Gastroesophageal sphincter (tissue), 4 donors: ENCODE measurements around the gene OR2J1. TPM values are rescaled to one million over a fixed set of nuclear protein-coding genes. Genes with fewer than 3 reads are reported as not detected.
"Not testable (repeated sequence)": the region's sequence is repeated elsewhere in the genome, so short reads cannot be mapped to it uniquely, and the experiment has no call there.

Experiments
- ATAC-seq: fragments of 150-250 bp; one replicate; pipeline ENCODE4 v1.9.1; 2016; ENCODE audit warnings: mild to moderate bottlenecking, moderate library complexity
- H3K27ac ChIP-seq, 4 donors: fragments of 200-600 bp; sonication (generic) in 3 of 4; 1 replicate in 3 of 4; 2 replicates in 1 of 4; pipeline ENCODE4 v1.5.1; 2016 to 2019
- H3K27me3 ChIP-seq: fragments of 200-600 bp; sonication (generic); one replicate; pipeline ENCODE4 v1.5.1; 2019
- H3K36me3 ChIP-seq, 2 donors: fragments of 200-600 bp; sonication (generic); one replicate each; pipeline ENCODE4 v1.5.1; 2019; ENCODE audit warnings: control low read depth in 1 of 2
- H3K4me1 ChIP-seq, 3 donors: fragments of 200-600 bp; sonication (generic); 1 replicate in 2 of 3; 2 replicates in 1 of 3; pipeline ENCODE4 v1.5.1; 2016 to 2019; ENCODE audit warnings: control low read depth in 2 of 3
- H3K4me3 ChIP-seq, 2 donors: fragments of 200-600 bp; sonication (generic); one replicate each; pipeline ENCODE4 v1.5.1; 2019; ENCODE audit warnings: mild to moderate bottlenecking in 1 of 2, moderate library complexity in 1 of 2
- H3K9me3 ChIP-seq, 3 donors: fragments of 200-600 bp; sonication (generic); one replicate each; pipeline ENCODE4 v1.5.1; 2017 to 2019; ENCODE audit warnings: control low read depth in 2 of 3
- CTCF ChIP-seq, 4 experiments: fragments of 200-600 bp in 2 of 4; fragments of 450-650 bp in 2 of 4; sonication (generic) in 1 of 4; IDR thresholded peaks; one replicate each; pipeline ENCODE4 v1.5.1; 2017 to 2019; ENCODE audit warnings: antibody characterized with exemption in 4 of 4, mild to moderate bottlenecking in 2 of 4, moderate library complexity in 2 of 4
- EP300 ChIP-seq: sonication (generic); formaldehyde crosslinking; IDR thresholded peaks from one replicate; pipeline ENCODE4 v1.6.1; 2017; ENCODE audit warnings: antibody characterized with exemption, mild to moderate bottlenecking
- POLR2A ChIP-seq, 2 donors: fragments of 450-650 bp; IDR thresholded peaks; one replicate each; pipeline ENCODE4 v1.6.1; 2017; ENCODE audit warnings: antibody characterized with exemption in 2 of 2, mild to moderate bottlenecking in 2 of 2, moderate library complexity in 1 of 2
- POLR2AphosphoS5 ChIP-seq: sonication (generic); formaldehyde crosslinking; IDR thresholded peaks from one replicate; pipeline ENCODE4 v1.6.1; 2017; ENCODE audit warnings: antibody characterized with exemption
- WGBS, 2 donors: methylation state at CpG; one replicate each; pipeline ENCODE4 v1.1.5; 2018; ENCODE audit warnings: low coverage in 1 of 2; 5-methylcytosine and 5-hydroxymethylcytosine counted together
- total RNA-seq, 4 donors: library from RNA; depleted of rRNA; stranded (reverse); fragments of >200 nt; gene quantifications; one replicate each; pipeline ENCODE4 v1.1.0, GENCODE V29; 2016

The OR2J1 gene
- total RNA-seq, 4 donors from 2014 or later, result not detected

- Histone ChIP-seq H3K27ac (no peak overlapping the region), H3K27me3 (no peaks in the 10 kb centered on the region), H3K4me1 (no peaks in the 10 kb centered on the region), H3K36me3 (no peaks in the 10 kb centered on the region), H3K4me3 (no peak overlapping the region), H3K9me3 (no peaks in the 10 kb centered on the region)
- ATAC-seq, result no peak
- 76 to 85% methylated on average over 2 to 4 of the region's 4 CpGs for WGBS, 2 donors
- no peak for TF ChIP-seq EP300
- no peak for TF ChIP-seq POLR2AphosphoS5
- no peak for TF ChIP-seq CTCF (IDR thresholded peaks at IDR 0.05)
- no peak for TF ChIP-seq POLR2A (IDR thresholded peaks at IDR 0.05)
These were observed 38.4 kb downstream of the OR2J1 start for GRCh38 chr6:29137724-29138123.

GRCh38 chr6:29141606-29142005, 42.3 kb downstream of the OR2J1 start:
- WGBS, 2 donors, result 100% methylated on average over 1 of the region's 1 CpG
- no peak overlapping the region for H3K4me3 ChIP-seq
- no peak for ATAC-seq
- H3K27me3 ChIP-seq, result no peaks in the 10 kb centered on the region
- no peaks in the 10 kb centered on the region for H3K36me3 ChIP-seq
- H3K9me3 ChIP-seq, result no peaks in the 10 kb centered on the region
- no peaks in the 10 kb centered on the region for H3K4me1 ChIP-seq
- TF ChIP-seq EP300 (no peak), POLR2A (IDR thresholded peaks at IDR 0.05) (no peak), CTCF (IDR thresholded peaks at IDR 0.05) (no peak), POLR2AphosphoS5 (no peak)
- no peak overlapping the region for H3K27ac ChIP-seq

- TF ChIP-seq POLR2A (IDR thresholded peaks at IDR 0.05), result no peak
- TF ChIP-seq EP300, result no peak
- no peak for TF ChIP-seq POLR2AphosphoS5
- TF ChIP-seq CTCF (IDR thresholded peaks at IDR 0.05), result no peak
- Histone ChIP-seq H3K27me3 (no peaks in the 10 kb centered on the region), H3K9me3 (no peaks in the 10 kb centered on the region), H3K4me1 (no peaks in the 10 kb centered on the region), H3K36me3 (no peaks in the 10 kb centered on the region), H3K27ac (no peak overlapping the region), H3K4me3 (no peak overlapping the region)
- no peak for ATAC-seq
These were observed 43.0 kb downstream of the OR2J1 start for GRCh38 chr6:29142309-29142708.

GRCh38 chr6:29146179-29146578, 46.9 kb downstream of the OR2J1 start:
- no peak overlapping the region for H3K4me3 ChIP-seq
- no peaks in the 10 kb centered on the region for H3K9me3 ChIP-seq
- no peak for TF ChIP-seq EP300
- TF ChIP-seq POLR2AphosphoS5, result no peak
- no peak for TF ChIP-seq POLR2A (IDR thresholded peaks at IDR 0.05)
- TF ChIP-seq CTCF (IDR thresholded peaks at IDR 0.05), result no peak
- no peak overlapping the region for H3K27ac ChIP-seq
- 57 to 66% methylated on average over 2 of the region's 2 CpGs for WGBS, 2 donors
- no peaks in the 10 kb centered on the region for H3K36me3 ChIP-seq
- no peaks in the 10 kb centered on the region for H3K4me1 ChIP-seq
- ATAC-seq, result no peak
- no peaks in the 10 kb centered on the region for H3K27me3 ChIP-seq

- Histone ChIP-seq H3K4me3 (no peak overlapping the region), H3K27me3 (no peaks in the 10 kb centered on the region), H3K27ac (no peak overlapping the region), H3K4me1 (no peaks in the 10 kb centered on the region), H3K36me3 (no peaks in the 10 kb centered on the region), H3K9me3 (no peaks in the 10 kb centered on the region)
- WGBS, 2 donors, result 87 to 97% methylated on average over 3 of the region's 3 CpGs
- ATAC-seq, result no peak
- TF ChIP-seq POLR2A (IDR thresholded peaks at IDR 0.05) (no peak), POLR2AphosphoS5 (no peak), EP300 (no peak), CTCF (IDR thresholded peaks at IDR 0.05) (no peak)
These were observed 47.8 kb downstream of the OR2J1 start for GRCh38 chr6:29147074-29147473.

- WGBS, 2 donors, result 70 to 71% methylated on average over 3 of the region's 3 CpGs
- not testable (repeated sequence) for H3K4me3 ChIP-seq, H3K4me1 ChIP-seq, H3K9me3 ChIP-seq, H3K27me3 ChIP-seq, H3K36me3 ChIP-seq, ATAC-seq, H3K27ac ChIP-seq
These were observed 50.2 kb downstream of the OR2J1 start for GRCh38 chr6:29149444-29149843.
